ENCODE measurements around the gene ZNF213.
"Not testable (repeated sequence)": the region's sequence is repeated elsewhere in the genome, so short reads cannot be mapped to it uniquely, and the experiment has no call there.

ZNF213 gene

DNA sequence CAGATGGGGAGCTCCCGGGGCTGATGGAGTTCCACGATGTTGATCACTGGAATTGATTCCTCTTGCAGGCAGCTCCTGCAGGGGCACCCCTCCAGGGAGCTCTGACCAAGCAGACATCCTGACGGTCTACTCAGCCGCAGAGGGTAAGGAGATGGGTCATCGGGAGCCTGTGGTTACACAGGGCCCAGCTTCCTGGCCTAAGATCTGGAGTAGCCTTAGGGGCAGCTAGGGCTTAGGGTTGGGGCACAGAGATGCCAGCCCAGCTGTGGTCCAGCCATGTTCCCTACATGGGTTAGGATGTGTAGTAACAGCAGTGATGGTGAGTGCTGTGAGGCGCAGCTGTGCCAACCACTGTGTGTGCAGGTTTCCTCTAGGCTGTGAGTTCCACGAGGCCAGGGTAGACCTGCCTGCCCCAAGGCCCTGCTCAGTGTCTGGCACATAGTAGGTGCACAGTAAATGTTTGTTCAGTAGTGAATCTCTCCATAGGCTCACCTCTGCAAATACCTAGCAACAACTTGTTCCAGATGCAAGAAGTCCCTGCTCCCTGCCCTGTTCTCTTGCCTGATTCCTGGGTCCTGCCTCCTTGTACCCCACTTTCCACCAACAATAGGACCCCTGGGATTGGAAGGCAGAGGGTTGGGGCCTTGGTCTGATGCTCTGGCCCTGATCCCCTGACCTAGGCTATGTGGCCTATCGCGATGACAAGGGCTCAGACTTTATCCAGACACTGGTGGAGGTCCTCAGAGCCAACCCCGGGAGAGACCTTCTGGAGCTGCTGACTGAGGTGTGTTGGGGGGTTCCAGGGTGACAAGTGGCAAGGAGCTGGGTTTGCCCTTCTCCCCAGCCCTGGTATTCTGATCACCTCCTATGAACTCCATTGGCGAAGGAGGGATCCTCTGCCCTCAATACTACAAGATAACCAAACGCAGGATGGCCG lies 13.7 kb downstream of the ZNF213 start:
- DNase-seq (ENCODE audit: low read depth in 2 of 2): no peak

DNA sequence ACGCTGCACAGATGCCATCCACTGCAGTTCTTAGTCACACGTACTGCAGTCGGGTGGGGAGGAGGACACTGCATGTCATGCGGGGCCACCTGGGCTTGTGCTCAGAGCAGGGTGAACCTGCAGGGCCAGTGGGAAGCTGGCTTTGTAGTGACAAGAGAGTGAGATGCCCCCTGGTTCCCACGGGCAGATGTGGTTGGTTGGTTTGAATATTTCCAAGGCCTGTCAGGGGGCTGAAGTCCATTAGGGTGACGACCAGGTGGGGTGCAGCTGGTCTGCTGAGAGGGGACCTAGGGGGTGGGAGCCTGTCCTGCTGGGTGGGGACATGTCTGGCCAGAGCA lies 14.3 kb downstream of the ZNF213 start:
- DNase-seq (ENCODE audit: low read depth in 2 of 2): no peak

DNA sequence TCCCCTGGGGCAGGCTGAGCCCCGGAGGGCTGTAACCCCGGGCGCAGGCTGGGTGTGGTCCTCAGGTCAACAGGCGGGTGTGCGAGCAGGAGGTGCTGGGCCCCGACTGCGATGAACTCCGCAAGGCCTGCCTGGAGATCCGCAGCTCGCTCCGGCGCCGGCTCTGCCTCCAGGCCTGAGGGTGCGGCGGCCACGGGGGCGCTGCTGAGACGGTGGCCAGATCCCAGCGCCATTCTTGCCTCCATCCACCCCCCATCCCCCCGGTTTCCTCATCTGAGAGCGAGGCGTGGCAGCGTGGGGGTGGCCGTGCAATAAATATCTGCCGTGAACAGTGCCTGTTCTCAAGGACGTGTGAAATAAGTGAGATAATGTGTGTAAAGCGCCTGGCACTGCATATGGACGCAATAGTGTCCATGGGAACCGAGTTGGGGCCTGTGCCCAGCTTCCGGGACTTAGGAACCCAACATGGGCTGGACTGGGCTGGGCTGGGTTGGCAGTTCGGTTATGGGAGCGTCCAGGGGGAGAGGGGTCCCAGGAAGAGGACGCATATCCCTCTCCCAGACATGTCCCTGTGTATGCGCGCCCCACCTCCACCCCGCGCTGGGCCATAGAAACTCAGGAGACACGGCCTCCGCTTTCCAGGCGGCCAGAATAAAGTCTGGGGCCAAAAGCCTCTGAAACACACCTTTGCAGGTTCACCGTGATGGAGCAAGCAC lies 15.0 kb downstream of the ZNF213 start:
- peak; percentile 50 to 54 for DNase-seq (ENCODE audit: low read depth in 2 of 2)

DNA sequence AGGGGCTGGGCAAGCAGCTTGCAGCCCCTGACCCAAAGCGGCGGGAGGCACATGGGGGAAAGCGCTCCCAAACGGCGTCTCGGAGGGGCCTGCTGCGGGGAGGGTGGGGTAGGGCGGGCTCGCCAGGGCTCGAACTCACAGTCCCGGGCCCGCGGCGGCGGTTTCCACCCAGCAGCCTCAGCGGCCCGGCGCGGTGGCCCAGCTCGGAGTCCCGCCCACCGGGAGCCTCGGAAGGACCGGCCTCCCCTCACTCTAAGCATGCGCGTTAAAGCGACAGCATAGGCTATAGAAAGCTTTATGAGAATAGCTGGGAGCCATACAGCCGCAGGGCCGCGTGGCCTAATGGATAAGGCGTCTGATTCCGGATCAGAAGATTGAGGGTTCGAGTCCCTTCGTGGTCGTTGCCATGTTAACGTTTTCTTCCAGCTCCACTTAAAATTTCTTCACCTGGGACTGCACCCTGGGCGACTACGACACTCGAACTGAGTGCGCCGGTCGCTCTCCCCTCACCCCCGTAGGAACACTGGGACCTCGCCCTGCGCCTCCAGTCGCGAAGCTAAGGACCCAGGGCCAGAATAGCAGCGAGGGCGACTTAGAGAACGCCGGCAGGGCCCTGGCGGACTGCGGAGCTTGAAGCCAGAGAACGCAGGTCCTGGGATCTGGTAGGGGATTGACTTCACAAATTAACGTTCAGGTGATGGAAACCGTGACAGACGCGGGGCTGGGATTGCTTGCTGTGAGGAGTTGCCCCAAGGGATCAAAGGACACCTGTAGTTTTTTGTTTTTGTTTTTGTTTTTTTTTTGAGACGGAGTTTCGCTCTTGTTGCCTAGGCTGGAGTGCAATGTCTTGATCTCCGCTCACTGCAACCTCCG lies 15.8 kb downstream of the ZNF213 start:
- peak; percentile 95 to 99 for DNase-seq (ENCODE audit: low read depth in 2 of 2)

DNA sequence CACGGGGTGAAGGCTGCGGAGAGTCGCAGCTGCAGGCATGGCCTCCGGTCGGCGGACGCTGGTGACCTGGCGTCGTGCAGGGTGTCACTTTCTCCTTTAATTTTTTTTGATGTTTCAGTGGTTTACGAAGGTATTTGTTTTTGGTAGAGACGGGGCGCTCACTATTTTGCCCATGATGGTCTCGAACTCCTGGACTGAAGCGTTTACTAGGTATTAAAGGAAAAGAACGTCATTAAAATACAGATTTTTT lies 17.1 kb downstream of the ZNF213 start:
- DNase-seq (ENCODE audit: low read depth in 2 of 2): no peak

DNA sequence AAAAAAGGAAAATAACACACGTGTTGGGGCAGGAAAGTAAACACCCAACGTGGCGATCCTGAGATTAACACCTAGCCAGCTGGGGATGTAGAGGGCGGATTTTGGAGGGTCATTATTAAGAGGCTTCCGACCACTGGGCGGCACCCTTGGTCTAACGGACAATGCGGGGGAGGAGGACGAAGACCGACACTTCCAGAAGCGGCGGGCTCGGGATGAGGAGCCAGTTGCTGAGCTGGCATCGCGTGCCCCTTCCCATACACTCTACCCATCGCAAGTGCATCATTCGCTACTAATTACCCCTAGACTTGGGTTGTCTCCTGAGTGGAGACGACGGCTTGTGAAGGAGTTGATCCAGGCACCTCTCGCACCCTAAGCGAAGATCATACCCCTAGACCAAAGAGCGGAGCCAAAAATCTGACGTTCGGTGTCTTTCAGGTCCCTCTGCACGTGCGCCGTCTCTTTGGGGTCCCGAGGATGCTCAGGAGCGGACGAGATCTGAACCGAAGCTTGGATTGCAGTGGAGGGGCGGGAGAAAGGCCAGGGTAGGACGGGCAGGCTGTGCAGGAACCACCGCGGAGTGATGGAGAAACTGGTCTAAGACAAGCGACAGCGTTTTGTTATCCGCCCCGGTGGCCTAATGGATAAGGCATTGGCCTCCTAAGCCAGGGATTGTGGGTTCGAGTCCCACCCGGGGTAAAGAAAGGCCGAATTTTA lies 17.6 kb downstream of the ZNF213 start:
- DNase-seq (ENCODE audit: low read depth in 2 of 2): peak; percentile 77 to 90

DNA sequence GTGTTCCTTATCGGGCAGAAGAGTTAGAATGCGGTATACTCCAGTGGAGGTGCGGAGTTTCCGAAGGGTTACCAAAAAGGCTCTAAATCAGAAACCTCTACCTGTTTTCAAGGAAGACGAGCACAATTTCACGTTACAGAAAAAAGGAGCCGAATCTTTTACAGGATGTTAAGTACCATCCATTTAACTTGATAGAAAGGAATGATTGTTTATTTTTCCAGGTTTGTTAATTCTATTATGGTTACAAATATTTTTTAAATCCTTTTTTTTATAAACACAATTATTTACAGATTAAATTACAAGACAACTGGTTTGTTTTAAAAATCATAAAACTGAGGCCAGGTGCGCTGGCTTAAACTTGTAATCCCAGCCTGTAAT lies 18.2 kb downstream of the ZNF213 start:
- DNase-seq (ENCODE audit: low read depth in 2 of 2): no peak

DNA sequence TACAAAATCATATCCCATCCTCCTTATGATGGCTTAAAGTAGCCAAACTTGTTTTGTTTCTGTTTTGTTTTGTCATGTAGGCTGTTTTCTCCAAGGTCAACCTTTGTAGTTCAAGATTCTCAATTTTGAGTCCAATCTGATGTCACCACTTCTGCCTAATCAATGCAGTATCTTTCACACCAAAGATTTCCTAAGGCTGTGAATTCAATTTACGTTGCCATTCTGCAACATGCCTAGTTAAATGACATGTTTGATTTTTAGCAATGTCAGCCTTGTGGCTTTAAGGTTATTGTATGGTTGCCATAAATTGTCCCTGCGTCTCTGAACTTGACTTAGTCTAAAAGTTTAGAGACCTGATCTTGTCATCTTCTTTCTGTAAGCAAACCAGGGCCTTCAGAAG lies 20.4 kb downstream of the ZNF213 start:
- DNase-seq (ENCODE audit: low read depth in 2 of 2): no peak

DNA sequence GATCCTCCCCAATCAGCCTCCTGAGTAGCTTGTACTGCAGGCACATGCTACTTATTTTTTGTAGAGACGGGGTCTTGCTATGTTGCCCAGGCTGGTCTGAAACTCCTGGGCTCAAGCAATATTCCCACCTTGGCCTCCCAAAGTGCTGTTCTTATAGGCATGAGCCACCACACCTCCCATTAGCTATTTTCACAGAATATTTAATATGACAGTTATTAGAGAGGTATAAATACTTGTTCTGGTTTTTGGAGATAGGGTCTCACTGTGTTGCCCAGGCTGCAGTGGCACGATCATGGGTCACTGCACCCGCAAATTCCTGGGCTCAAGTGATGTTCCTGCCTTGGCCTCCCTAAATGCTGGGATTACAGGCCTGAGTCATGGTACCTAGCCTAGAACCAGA lies 21.1 kb downstream of the ZNF213 start:
- DNase-seq (ENCODE audit: low read depth in 2 of 2): no peak

DNA sequence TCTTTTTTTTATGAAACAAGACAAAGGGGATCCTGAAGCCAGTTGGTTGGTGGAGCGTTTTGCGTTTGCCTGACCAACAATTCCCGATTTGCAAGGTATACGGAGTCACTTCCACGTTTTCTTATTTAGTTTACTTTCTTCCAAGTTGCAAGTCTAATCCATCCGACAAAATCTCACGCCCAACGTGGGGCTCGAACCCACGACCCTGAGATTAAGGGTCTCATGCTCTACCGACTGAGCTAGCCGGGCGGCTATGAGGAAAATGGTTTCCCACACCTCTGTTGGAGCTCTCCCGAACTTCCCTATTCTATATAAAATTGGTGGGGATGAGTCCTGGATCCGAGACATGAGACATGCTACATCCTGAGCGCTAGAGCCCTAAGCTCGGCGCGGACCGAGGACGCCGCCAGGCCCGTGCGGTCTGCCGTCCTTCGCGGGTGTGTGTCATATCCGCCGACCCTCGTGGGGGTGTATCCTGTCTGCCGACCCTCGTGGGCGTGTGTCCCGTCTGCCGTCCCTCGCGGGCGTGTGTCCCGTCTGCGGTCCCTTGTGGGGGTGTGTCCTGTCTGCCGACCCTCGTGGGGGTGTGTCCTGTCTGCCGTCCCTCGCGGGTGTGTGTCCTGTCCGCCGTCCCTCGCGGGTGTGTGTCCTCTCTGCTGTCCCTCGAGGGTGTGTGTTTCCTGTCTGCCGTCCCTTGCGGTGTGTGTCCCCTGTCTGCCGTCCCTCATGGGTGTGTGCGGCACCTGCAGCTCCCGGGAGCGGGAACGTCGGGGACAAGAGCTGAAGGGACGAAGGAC lies 22.6 kb downstream of the ZNF213 start:
- DNase-seq (ENCODE audit: low read depth in 2 of 2): peak; percentile 39 to 52

DNA sequence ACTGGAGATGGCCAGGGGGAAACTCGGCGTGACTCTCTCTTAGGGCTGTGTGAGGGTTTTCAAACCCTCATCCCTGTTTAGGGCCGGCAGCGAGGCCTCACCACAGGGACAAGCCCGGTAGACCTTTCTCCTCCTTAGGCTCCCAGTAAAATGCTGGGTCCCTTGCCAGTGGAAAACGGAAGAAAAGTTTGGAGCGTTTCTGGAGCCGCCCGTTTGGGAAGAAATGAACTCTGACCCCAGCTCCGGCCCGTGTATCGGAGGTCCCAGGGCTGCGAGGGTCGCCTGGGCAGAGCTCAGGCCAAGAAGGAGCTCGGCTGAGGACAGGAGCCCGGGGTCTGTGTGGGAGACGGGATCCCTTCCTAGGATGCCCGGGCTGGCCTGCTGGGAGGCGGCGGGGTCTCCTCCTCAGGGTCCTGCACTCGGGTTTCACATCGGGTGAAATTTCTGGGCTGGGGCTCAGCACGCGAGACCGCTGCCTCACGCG lies 23.2 kb downstream of the ZNF213 start:
- DNase-seq (ENCODE audit: low read depth in 2 of 2): no peak

DNA sequence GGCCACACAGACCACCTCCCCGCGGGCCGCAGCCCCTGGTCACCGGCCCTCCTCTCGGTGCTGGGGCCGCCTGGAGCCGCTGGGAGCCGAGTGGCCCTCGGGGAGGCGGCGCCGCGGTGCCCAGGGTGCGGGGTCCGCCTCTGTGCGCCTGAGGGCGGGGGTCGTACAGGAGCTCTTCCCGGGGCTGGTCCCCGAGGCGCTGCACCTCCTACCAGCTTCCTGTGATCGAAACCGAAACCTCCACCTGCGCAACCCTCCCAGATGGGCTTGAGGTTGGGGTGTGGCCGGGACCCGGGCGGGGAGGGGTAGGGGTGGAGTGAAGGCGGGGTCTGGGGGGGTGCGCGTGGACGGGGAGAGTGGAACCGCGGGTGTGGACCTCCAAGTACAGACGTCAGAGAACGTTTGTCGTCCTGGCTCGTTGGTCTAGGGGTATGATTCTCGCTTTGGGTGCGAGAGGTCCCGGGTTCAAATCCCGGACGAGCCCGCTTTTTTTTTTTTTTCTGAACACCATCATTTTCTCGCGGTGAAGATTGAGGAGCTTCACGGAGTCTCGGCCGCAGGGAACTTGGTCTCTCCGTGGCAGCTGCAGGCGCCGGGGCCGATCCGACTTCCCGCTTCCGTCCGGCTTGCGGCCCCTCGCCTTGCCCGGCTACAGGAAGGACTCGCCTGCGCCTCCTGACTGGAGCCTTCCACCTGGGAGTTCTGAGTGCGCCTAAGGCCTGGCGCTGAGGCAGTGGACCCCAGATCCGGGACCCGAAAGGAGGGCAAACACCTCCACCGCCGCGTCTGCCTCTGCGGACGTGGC lies 23.9 kb downstream of the ZNF213 start:
- DNase-seq (ENCODE audit: low read depth in 2 of 2): peak; percentile 77 to 81

DNA sequence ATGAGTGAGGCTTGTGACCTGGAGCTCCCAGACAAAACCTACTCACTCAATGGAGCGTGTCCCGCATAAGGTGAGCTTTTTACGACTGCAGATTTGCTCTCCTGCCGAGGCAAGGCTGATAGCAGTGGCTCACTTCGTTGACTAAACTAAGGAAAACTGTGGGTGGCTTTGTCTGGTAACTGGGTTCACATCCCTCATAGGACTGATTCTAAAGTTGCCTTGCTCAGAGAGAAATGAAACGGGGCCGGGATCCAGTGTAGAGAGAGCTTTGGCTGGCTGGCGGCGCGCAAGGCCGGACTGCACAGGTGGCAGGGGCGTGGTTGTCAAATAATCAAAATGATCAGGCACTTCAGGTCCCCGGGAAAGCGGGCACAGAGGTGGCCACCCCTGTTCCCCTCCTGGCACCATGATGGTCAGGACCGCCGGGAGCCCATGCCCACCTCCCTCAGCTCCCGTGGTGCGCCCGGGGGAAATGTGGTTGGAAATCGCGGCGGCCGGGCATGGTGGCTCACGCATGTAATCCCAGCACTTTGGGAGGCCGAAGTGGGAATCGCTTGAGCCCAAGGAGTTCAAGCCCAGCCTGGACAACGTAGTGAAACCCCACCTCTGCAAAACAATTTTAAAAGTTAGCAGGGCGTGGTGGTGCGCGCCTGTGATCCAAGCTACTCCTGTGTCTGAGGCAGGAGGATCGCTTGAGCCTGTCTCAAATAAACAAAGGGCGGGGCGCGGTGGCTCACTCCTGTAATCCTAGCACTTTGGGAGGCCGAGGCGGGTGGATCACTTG lies 26.6 kb downstream of the ZNF213 start:
- no peak for DNase-seq (ENCODE audit: low read depth in 2 of 2)

DNA sequence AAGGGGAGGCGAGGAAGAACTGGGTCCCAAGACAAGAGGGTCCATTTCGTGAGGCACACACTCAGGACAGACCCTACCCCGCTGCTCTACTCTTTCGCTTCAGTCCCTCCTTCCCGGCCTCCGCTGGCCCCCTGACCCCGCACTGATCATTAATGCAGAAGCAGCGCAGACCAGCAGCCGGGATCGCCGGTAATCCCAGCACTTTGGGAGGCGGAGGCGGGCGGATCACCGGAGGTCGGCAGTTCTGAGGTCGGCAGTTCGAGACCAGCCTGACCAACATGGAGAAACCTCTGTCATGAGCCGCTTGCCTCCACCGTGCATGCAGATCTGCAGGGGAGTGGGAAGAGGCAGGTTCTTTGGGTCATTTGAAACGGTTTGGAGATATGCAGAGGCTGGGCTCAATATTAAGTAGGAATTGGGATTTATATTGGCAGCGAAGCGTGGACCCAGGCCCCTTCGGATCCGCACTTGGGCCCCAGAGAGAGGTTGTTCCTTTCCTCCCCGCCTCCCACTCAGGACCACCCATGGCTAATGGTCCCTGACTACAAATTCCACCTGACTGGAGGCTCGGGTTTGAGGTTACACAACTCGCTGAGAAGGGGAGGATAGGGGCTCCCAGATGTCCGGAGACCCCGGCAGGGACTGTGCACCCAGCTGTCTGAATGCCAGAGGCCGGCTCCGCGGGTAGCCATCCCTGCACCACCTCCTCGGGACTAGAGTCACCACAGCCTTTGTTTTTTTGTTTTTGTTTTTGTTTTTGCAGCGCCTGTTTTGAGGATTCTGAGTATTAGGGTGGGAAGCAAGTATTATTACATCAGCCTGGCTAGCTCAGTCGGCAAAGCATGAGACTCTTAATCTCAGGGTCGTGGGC lies 29.5 kb downstream of the ZNF213 start:
- DNase-seq (ENCODE audit: low read depth in 2 of 2): no peak

DNA sequence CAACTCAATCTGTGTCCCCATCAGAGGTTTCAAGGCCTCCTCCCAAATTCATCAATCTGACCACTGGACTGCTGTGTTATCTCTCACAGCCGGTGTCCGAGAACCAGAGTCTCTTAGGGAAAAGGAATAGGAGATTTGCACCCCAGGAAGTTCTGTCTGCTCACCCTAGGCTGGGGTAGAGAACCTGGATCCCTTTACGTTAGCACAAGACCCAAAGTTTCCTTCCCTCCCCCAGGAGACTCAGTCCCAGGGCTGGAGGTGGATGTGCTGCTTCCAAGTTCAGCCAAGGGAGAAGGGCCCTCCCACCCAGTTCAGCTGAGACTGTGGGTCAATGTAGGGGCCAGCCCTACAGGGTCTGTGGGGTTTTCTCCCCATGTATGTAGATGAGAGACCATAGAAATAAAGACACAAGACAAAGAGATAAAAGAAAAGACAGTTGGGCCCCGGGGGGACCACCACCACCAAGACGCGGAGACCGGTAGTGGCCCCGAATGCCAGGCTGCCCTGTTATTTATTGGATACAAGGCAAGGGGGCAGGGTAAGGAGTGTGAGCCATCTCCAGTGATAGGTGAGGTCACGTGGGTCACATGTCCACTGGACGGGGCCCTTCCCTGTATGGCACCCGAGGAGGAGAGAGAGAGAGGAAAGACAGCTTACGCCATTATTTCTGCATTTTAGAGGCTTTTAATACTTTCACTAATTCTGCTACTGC lies 30.4 kb downstream of the ZNF213 start:
- no peak for DNase-seq (ENCODE audit: low read depth in 2 of 2)

DNA sequence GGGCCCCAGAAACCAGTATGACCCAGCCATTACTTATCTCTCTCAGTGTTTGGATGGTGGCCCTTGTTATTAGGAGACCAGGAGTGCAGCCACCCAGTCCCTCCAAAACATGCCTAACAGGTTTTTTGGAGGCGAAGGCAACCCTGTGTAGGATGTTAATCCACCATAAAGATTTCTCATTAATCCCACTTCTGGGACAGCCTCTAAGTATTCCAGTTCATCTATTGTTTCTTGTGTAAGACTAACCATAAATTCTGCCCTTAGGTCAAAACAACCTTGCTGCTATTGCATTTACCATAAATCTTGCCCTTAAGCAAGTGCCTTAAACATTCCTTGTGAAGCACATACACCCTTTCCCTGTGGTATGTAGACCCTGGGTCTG lies 31.7 kb downstream of the ZNF213 start:
- no peak for DNase-seq (ENCODE audit: low read depth in 2 of 2)

DNA sequence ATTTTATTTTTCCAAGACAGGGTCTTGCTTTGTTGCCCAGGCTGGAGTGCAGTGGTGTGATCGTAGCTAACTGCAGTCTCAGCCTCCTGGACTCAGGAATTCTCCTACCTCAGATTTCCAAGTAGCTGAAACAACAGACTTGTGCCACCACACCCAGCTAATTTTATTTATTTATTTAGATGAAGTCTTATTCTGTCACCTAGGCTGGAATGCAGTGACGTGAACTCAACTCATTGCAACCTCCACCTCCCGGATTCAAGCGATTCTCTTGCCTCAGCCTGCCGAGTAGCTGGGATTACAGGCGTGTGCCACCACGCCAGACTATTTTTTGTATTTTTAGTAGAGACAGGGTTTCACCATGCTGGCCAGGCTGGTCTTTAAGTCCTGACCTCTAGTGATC lies 33.9 kb downstream of the ZNF213 start:
- not testable (repeated sequence) for DNase-seq (ENCODE audit: low read depth in 2 of 2)

All from stimulated activated CD8-positive, alpha-beta memory T cell treated with anti-CD3 and anti-CD28 coated beads, Interleukin-2, amount 100 ng/mL, for 48 hours (primary cell).